Measurements from ENCODE around the gene ZDHHC19.
"Not testable (repeated sequence)": the region's sequence is repeated elsewhere in the genome, so short reads cannot be mapped to it uniquely, and the experiment has no call there.

ZDHHC19 gene

GRCh38 chr3:196210673-196211556, at the start of gene ZDHHC19:
Gene ZDHHC19 (minus strand): TSS chr3:196211400. CDS start chr3:196211315, 85 bp downstream.
- DNase-seq = no peak

- no peak for DNase-seq
Measured at GRCh38 chr3:196260784-196261183, 49.6 kb upstream of the ZDHHC19 start.

- DNase-seq = no peak
Measured at GRCh38 chr3:196255776-196256175, 44.6 kb upstream of the ZDHHC19 start.

GRCh38 chr3:196254376-196255283, 43.4 kb upstream of the ZDHHC19 start:
- DNase-seq = no peak

- DNase-seq = no peak
Measured at GRCh38 chr3:196251918-196252317, 40.7 kb upstream of the ZDHHC19 start.

- no peak for DNase-seq
Measured at GRCh38 chr3:196246612-196247308, 35.6 kb upstream of the ZDHHC19 start.

- DNase-seq = not testable (repeated sequence)
Measured at GRCh38 chr3:196244166-196244565, 33.0 kb upstream of the ZDHHC19 start.

GRCh38 chr3:196241704-196242103, 30.5 kb upstream of the ZDHHC19 start:
- DNase-seq = no peak

GRCh38 chr3:196240424-196240823, 29.2 kb upstream of the ZDHHC19 start:
- no peak for DNase-seq

GRCh38 chr3:196238612-196239560, 27.7 kb upstream of the ZDHHC19 start:
- DNase-seq = no peak

- DNase-seq = no peak
Measured at GRCh38 chr3:196237203-196237602, 26.0 kb upstream of the ZDHHC19 start.

- DNase-seq = no peak
Measured at GRCh38 chr3:196236223-196236622, 25.0 kb upstream of the ZDHHC19 start.

GRCh38 chr3:196235452-196236122, 24.4 kb upstream of the ZDHHC19 start:
- DNase-seq = no peak

GRCh38 chr3:196232882-196233251, 21.7 kb upstream of the ZDHHC19 start:
- no peak for DNase-seq

GRCh38 chr3:196232154-196232881, 21.1 kb upstream of the ZDHHC19 start:
- DNase-seq = no peak

- no peak for DNase-seq
Measured at GRCh38 chr3:196227629-196228493, 16.7 kb upstream of the ZDHHC19 start.

- no peak for DNase-seq
Measured at GRCh38 chr3:196227121-196227561, 15.9 kb upstream of the ZDHHC19 start.

- no peak for DNase-seq
Measured at GRCh38 chr3:196225763-196226364, 14.7 kb upstream of the ZDHHC19 start.

GRCh38 chr3:196225086-196225485, 13.9 kb upstream of the ZDHHC19 start:
- no peak for DNase-seq
